GM21619 (cell line): ENCODE data around the gene MBLAC1.

ENCODE experiments used
- ATAC-seq: cut with Tn5 transposase; IDR thresholded peaks from one replicate; pipeline ENCODE4 v1.9.1; 2021; ENCODE audit not compliant: unreplicated experiment

Gene MBLAC1

DNA sequence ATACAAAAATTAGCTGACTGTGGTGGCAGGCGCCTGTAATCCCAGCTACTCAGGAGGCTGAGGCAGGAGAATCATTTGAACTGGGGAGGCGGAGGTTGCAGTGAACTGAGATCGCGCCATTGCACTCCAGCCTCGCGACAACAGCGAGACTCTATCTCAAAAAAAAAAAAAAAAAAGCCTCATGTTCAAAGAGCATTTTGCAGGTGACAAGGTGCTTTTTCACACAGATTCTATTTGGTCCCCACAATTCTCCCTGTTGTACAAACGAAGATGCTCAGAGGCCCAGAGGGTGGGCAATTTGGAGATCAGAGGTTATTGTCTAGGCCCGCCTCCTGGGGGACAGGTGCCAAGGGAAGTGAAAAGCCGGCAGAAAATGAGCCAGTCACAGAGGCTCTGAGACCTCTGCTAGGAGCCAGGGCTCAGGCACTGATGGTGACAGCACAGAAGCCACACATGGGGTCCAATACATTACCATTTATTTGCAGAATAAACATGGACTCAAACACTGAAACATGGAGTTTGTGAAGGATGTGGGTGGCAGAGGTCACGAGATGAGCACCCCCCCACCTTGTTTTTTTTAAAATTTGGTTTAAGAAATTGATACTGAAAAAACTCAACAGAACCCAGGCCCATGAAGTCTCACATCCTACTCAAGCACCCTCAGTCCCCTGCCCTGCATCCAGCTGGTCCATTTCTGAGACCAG is 42.5 kb downstream of the MBLAC1 start:
- no peak for ATAC-seq

DNA sequence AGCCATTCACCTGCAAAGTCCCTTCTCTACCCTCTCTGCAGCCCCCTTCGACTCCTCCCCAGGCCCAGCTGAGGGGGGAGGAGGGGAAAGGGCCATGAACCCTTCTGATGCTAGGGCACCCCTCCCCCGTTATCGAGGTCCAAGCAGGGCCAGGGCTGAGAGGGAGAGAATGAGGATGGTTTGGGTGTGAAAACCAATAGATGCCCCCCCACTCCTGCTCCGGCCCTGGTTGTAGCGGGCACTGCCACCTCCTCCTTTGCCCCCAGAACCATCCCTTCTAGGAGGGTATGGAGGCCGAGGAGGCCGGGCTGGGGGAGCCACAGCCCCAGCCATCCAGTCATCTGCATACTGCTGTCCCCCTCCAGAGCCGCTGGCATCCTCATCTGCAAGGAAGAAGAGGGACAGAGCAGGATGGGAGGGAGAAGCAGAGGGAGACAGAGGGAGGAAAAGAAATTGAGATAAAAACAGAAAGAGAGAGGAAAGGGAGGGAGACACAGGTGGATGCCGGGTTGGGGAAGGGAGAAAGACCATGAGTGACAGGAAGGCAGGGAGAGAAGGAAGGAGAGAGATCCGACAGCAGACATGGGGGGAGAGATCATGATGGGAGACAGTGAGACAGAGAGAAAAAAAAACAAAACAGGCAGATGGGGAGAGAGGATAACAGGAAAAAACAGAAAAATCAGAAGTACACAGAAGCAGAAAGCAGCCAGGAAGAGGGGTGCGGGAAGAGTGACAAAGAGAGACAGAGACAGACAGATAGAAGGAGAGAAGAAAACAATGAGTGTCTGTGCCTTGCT is 43.5 kb downstream of the MBLAC1 start:
- ATAC-seq = no peak

DNA sequence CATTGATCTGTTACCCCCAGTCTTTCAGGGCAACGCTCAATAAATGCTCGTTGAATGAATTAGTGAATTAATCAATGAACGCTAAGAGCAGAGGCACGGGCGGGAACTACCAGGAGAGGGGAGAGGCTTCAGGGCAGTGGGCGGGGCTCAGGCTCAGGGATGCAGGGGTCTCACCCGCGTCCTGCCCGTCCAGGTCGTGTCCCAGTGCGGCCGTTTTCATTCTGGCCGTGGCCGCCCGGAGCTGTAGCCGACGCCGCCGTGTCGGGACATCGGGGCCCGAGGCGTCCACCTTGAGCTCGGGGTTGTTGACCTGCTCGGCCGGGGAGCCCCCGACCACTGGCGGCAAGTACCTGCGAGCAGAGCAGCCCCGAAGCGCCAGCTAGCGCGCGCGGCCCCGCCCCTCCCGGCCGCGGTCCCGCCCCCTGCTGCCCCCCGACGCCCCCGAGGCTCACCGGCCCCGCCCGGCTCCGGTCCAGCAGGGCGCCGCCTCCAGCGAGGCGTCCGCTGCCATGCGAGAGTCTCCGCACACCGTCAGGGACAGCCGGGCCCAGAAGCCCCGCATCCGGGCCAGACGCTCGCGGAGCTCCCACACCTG is 44.4 kb downstream of the MBLAC1 start:
- no peak for ATAC-seq

DNA sequence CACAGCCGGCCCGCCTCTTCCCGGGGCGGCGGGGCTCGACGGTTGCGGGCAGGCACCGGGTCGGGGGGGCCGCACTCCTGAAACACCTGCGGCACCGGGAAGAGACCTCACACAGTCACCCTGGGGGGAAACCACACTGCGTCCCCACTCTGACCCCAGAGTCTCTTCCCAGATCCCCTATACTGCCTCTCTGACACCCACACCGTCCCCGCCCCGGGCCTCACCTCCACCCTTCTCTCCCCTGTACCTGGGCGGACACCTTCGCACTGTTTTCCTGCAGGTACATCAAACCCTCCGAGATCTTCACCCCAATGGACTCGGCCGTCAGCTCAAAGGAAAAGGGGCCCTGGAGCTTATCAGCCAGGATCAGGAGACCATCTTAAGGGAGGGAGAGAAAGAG is 45.1 kb downstream of the MBLAC1 start:
- no peak for ATAC-seq

DNA sequence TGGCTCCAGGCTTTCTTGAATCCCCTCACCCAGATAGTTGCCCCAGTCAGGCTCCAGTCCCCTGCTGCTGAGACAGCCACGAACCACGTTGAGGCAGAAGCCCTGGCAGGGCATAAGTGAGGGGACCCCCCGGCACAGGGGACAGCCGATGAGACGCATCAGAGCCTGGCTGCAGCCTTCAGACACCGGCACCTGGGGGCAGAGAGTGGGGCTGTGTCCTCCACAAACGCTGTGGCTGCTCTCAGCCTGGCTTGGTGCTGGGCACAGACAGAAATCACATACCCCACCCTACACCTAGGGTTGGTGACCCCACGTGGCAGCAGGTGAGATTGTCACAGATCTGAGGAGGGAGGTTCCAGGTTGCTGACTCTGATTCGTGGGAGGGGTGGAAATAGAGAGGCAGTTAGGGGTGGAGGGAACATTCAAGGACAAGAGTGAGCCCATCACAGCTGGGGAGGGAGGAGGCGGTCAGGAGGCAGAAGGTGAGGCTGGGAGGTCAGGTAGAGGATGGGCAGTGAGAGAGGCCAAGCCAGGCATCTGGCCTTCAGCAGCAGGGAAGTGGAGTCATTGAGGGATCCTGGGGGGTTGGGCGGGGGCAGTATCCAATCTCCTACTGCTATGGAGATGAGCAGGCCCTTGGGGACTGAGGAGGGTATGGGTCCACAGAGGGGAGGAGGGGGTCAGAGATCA is 47.2 kb downstream of the MBLAC1 start:
- no peak for ATAC-seq

DNA sequence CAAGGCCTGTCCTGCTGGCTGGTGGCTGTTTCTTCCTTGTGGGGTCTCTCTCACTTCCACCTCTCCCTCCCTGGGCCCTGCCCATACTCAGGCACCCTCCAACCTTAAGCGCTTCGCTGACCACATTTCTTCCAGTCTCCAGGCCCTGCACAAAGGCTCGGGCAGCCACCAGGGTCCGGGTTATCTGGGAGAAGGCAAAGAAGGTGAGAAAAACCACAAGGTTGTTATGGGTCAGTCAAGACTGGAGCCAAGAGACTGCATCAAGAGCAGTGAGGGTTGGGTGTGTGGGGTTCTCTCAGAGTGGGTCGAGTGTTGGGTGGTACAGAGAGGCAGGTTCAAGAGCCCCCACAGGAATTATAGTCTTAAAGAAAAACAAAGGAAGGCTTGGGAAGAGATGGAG is 47.8 kb downstream of the MBLAC1 start:
- no peak for ATAC-seq

DNA sequence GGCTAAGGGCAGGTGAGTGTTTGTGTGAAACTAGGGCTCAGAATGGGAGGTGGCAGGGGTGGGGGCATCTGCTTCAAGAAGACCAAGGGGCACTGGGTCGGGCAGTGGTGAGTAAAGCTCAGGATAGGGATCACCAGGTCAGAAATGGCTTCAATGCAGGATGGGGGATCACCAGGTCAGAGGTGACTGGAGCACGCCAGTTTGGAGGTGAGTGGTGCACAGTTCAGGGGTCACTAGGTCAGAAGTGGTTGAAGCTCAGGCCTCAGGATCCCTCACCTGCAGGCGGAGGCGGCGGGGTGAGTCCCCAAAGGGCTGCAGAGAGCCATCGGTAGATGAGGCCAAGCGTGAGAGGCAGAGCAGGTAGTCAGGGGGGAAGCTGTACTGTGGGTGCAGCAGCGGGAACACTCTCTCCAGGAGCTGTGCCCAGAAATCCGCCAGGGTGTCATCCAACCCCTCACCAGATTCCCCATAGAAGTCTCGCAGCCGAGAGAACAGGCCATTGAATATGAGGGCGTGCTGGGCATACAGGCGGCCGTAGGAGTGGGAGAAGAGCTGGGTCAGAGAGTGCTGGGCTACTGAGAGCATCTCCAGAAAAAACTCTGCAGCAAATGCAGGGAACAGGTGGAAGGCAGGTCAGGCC is 48.6 kb downstream of the MBLAC1 start:
- ATAC-seq = no peak

DNA sequence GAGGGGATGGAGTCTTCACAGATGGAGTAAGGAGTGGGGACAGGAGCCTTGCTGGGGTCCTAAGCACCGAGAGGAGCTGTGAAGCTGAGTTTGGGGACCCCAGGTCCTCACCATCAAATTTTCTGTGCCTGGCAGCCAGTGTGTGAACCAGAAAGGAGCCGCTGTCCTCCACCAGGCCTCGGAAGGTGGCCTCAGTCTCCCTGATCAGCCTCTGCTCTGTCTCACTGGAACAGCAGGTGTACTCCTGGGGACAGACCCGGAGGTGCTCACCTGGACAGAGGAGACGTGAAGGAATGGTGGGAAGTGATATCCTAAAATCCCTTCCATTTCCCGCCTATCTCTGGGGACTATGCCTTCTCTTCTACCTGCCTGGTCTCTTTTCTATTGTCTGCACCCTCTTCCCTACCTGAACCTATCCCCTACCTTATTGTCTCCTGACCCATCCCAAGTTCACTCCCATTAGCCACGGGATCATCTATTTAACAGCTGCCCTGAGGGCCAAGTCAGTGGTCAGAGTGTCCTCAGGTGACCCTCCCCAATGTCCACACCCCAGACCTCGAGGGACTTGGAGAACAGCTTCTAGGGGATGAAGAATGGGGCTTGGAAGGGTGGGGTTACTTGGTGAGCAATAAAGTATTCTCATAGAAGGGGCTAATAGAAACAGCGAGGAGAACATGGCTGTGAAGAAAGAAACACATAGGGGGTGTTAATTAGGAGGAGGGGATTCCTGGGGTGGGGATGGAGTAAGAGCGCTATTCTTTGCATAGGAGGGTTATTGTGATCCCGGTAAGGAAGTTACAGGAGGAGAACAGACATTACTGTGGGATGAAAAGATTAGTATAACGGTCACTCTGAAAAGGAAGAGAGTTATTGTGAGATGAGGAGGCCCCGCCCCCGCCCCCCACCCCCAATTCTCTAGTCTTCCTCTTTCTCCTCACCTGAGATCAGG is 49.6 kb downstream of the MBLAC1 start:
- ATAC-seq = no peak

DNA sequence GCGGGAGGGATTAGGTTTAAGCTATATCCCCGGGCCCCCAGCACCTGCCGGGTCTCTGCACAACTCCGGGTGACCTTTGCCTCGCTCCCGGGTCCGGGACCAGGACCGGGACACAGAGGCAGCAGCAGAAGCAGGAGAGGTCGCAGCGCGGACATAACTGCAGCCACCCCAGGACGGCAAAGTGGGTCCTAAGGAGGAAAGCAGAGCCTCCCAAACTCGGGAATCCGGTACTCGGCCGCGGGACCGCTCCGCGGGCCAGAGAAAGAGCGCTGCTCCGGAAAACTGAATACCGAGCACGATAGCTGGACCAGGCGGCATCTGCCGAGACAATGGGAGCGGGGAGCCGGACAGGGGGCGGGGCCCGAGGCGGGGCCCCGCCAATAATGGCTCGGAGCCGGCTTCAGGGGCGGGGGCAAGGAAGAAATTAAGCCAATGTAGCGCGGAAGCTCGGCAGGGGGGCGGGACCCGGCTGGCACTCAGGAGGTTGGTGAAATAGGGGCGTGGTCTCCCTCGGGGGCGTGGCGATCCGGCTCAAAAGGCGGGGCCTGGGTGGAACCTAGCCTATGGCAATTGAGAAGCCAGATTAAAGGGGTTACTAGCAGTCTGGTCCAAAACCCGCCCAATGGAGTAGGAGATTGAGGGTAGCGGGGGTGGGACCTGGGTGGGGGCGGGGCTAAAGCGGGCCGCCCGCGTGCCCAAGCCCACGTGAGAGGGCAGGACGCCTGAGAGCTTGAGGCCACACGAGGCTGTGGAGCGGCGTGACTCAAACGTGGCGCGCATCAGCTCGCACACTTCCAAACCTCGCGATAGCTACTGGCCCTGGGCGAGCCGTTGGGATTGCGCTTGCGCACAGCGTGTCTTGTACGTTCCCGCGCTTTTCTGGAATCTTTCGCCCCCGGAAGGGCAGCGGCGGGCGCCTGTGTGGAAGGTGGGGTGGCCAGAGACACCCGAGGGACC is 50.6 kb downstream of the MBLAC1 start, which contains the start of the genes GPC2 and STAG3:
GPC2 (minus strand) TSS at position 337 of the 957 bp plus-strand sequence; CDS start at position 155, 182 bp downstream.
STAG3 (plus strand) TSS at position 874 of the 957 bp plus-strand sequence. CDS start 2,639 bp downstream, outside the sequence.
- peak; percentile 87 for ATAC-seq
